SK-N-MC (cell line): ENCODE measurements around the gene MGAT5.

ENCODE experiments used
- DNase-seq: peaks from one replicate; pipeline ENCODE4 v3.0.0-alpha.2; 2011; ENCODE audit warnings: low read depth, low spot score
- H3K27ac ChIP-seq: fragments of 200-600 bp; sonication (generic); 2 replicates; pipeline ENCODE4 v1.5.1; 2016; ENCODE audit warnings: mixed run types
- H3K36me3 ChIP-seq: fragments of 200-600 bp; sonication (generic); 2 replicates; pipeline ENCODE4 v1.6.1; 2017; ENCODE audit warnings: antibody characterized with exemption, low read length, mixed read lengths; ENCODE audit not compliant: insufficient read depth
- H3K4me3 ChIP-seq: fragments of 200-600 bp; sonication (generic); 2 replicates; pipeline ENCODE4 v1.5.1; 2016
- H3K9ac ChIP-seq: fragments of 200-600 bp; sonication (generic); 2 replicates; pipeline ENCODE4 v1.8.0; 2017; ENCODE audit warnings: mixed run types, mixed read lengths; ENCODE audit not compliant: insufficient read length
- H3K9me3 ChIP-seq: fragments of 200-600 bp; sonication (generic); 2 replicates; pipeline ENCODE4 v1.6.1; 2017; ENCODE audit warnings: low read depth, mild to moderate bottlenecking, antibody characterized with exemption, low read length, moderate library complexity, mixed read lengths
- EZH2 ChIP-seq: fragments of 200-600 bp; sonication (generic); IDR thresholded peaks from one replicate; pipeline ENCODE4 v1.6.1; 2017; ENCODE audit warnings: antibody characterized with exemption
- FOXP2 ChIP-seq: optimal IDR thresholded peaks from 2 replicates; pipeline ENCODE3; 2011; ENCODE audit warnings: mild to moderate bottlenecking, moderate library complexity; ENCODE audit not compliant: insufficient read depth; ENCODE audit errors: extremely low read length, control extremely low read depth
- POLR2AphosphoS5 ChIP-seq: IDR thresholded peaks from 2 replicates; pipeline ENCODE4 v1.6.1; 2012; ENCODE audit warnings: mild to moderate bottlenecking, low read depth, low read length, borderline replicate concordance

The MGAT5 gene

DNA sequence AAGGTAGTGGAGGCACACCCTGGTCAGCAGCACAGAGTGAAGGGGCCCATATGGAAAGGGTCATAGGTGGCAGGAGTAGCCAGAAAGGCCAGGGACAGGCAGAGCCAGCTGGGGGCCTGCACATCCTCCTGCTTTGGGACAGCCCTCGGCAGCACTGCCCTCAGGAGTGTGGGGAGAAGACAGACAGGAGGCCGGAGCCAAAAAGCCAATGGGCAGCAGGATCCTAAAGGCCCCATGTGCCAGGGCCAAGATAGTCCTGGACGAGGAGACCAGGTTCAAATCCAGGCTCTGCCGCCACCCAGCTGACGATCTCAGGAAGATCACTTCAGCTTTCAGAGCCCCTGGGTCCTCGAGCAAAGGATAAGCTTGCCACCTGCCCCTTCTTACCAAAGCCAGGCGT lies 244.8 kb downstream of the MGAT5 start:
- H3K36me3 ChIP-seq: no peaks in the 10 kb centered on the region
- H3K9me3 ChIP-seq: no peaks in the 10 kb centered on the region
- TF ChIP-seq POLR2AphosphoS5 (no peak), EZH2 (no peak)
- H3K27ac ChIP-seq: no peak overlapping the region
- H3K9ac ChIP-seq: no peak overlapping the region
- no peak overlapping the region for H3K4me3 ChIP-seq
- DNase-seq: no peak

DNA sequence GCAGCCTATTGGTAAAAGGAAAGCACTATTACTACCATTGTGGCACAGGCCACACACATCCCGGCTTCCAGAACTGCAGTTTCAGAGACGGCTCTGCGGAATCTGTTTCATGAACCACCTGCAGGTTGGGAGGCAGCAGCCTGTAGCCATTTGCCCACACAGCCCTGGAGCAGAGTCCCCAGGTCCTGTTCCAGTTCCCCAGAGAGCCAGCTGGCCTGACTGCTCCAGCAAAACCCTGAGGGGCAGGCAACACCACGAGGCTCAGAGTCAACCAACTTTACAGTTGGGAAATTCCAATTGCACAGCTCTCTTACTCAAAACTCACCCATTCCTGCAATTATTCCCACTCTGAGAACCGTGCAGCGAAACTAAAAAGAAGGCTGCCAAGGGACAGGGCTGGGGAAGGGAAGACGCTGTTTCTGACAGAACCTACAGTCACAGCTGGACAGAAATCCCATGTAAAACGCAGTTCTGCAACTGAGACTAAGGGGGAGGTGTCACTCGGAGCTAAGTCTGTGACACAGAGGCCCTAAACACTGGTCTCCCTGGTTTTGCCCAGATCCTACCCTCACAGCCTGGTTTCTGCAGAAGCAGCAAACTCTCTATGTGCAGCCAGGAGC lies 245.5 kb downstream of the MGAT5 start:
- H3K9me3 ChIP-seq: no peaks in the 10 kb centered on the region
- TF ChIP-seq FOXP2 (no peak), EZH2 (no peak), POLR2AphosphoS5 (no peak)
- H3K36me3 ChIP-seq: no peaks in the 10 kb centered on the region
- no peak overlapping the region for H3K9ac ChIP-seq
- no peak overlapping the region for H3K27ac ChIP-seq
- no peak overlapping the region for H3K4me3 ChIP-seq
- DNase-seq: no peak

DNA sequence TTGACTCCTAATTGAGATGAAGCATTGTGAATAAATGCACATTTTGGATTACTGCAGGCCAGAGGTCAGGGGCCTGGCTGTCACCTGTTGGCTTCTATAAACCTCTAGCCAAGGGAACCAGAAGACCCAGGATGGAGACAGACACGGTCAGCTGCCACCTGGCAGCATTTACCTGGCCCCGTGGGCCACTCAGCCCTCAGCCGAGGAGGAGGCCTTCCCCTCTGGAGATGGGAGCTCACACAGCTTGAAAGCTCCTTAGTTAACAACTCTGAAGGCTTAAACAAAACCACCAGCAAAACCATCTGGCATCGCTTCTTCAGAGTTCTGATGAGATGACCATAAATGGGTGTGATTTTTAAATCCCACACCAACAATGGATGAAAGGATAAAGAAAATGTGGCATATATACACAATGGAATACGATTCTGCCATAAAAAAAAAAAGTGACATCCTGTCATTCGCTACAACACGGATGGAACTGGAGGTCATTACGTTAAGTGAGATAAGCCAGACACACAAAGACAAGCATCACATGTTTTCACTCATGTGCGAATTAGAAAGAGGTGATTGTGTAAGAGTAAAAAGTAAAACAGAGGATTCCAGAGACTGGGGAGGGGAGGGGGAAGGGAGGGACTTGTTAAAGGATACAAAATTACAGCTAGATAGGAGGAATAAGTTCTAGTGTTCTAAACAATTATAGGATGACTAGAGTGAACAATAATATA lies 246.5 kb downstream of the MGAT5 start:
- TF ChIP-seq EZH2 (no peak), FOXP2 (no peak), POLR2AphosphoS5 (no peak)

DNA sequence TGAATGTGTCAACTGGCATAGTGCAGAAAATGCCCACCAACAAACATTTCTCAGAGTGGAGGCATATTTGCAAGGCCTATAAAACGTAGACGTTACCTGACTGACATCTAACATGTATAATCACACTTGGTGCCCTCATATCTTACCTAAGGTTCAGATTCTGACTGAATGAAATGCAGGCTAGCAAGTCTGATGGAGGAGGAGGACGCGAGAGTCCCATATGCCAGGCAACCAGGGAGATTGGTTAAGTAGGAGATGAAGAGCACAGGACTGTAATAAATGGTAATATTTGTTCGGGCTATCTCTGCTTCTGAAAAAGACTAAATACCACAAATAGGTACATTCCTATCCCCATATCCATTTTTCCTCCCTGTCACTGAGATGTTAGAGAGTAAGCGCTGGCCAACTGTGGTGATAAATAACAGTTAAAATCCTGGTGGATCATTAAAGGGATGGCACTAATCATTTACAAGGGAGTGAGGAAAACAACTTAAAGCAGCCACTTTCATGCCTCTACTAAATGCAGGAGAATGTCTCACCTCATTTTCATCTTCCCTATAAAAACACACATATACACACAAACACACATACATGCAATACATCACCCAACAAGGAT lies 247.7 kb downstream of the MGAT5 start:
- Histone ChIP-seq H3K27ac (no peak overlapping the region), H3K36me3 (no peaks in the 10 kb centered on the region), H3K9me3 (no peaks in the 10 kb centered on the region), H3K4me3 (no peak overlapping the region), H3K9ac (no peak overlapping the region)
- TF ChIP-seq FOXP2: no peak
- TF ChIP-seq POLR2AphosphoS5: no peak
- DNase-seq: no peak

More for the DNA sequence above, 246.5 kb downstream of the MGAT5 start:
- no peak overlapping the region for H3K4me3 ChIP-seq
- no peak overlapping the region for H3K9ac ChIP-seq
- no peaks in the 10 kb centered on the region for H3K36me3 ChIP-seq
- H3K9me3 ChIP-seq: no peaks in the 10 kb centered on the region
- H3K27ac ChIP-seq: no peak overlapping the region
- DNase-seq: no peak

DNA sequence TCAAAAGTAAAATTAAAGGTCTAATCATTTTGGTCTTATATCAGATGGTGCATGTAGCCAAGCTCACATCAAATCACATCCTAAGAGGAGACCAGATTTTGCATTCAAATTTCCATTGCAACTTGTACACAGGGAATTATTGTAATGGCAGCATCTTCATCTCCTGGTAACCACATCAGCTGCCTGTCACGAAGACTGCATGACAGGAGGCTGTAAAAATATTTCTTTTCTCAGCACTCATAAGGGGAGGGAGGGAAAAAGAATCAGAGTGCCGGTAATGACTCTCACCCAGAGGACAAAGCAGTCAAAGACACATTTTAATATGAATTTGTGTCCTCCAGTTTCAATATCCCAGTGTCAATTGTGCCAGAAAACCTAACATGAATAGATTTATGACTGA lies 248.2 kb downstream of the MGAT5 start:
- Histone ChIP-seq H3K9ac (no peak overlapping the region), H3K36me3 (no peaks in the 10 kb centered on the region), H3K27ac (no peak overlapping the region), H3K4me3 (no peak overlapping the region), H3K9me3 (no peaks in the 10 kb centered on the region)
- TF ChIP-seq POLR2AphosphoS5 (no peak), EZH2 (no peak)
- no peak for DNase-seq
